SK-N-SH (cell line): ENCODE results near the gene RHBDD3. TPM values are rescaled to one million over a fixed set of nuclear protein-coding genes. Genes with fewer than 3 reads are reported as not detected.
A peak's percentile ranks its signal among the peaks of the same experiment; 100 is the strongest.

Experiments
- CTCF ChIA-PET: fragments of 300-600, 350-600 bp; formaldehyde crosslinking; extraction: SDS; loops from one replicate; lab custom pipeline; 2021; lab: Yijun Ruan, JAX
- POLR2A ChIA-PET: fragments of 350-600 bp; sonication (Branson Sonifier 250); formaldehyde crosslinking; extraction: SDS; loops from one replicate; lab custom pipeline; 2020; ENCODE audit warnings: antibody characterized with exemption, inconsistent platforms; lab: Yijun Ruan, JAX
- DNase-seq: peaks from one replicate; pipeline ENCODE4 v3.0.0; 2012
- H2AFZ ChIP-seq: fragments of 200-600 bp; sonication (generic); 2 replicates; pipeline ENCODE4 v1.8.1; 2016; ENCODE audit warnings: antibody characterized with exemption, mild to moderate bottlenecking, low read depth
- H3F3A ChIP-seq: fragments of 200-600 bp; sonication (generic); replicated peaks from 2 replicates; pipeline ENCODE3; 2016; ENCODE audit warnings: antibody characterized with exemption, mild to moderate bottlenecking; ENCODE audit not compliant: insufficient read depth
- H3K27ac ChIP-seq, 2 experiments: fragments of 200-500 bp in 1 of 2; fragments of 200-600 bp in 1 of 2; sonication (Bioruptor generic) in 1 of 2; sonication (generic), shearing (Covaris generic) in 1 of 2; 2 replicates each; pipeline versions ENCODE4 v1.5.1 to v1.6.1; 2014 to 2016; ENCODE audit warnings: low read depth in 2 of 2, inconsistent platforms in 1 of 2, low read length in 1 of 2, mild to moderate bottlenecking in 1 of 2, mixed read lengths in 1 of 2
- H3K27me3 ChIP-seq: fragments of 200-600 bp; sonication (generic), shearing (Covaris generic); 2 replicates; pipeline ENCODE4 v1.6.1; 2016; ENCODE audit warnings: mixed run types; ENCODE audit not compliant: insufficient read depth
- H3K36me3 ChIP-seq, 2 experiments: fragments of 200-500 bp in 1 of 2; fragments of 200-600 bp in 1 of 2; sonication (Bioruptor generic) in 1 of 2; sonication (generic) in 1 of 2; replicated peaks in 1 of 2; 2 replicates each; pipeline versions ENCODE3 to v1.5.1; 2014 to 2016; ENCODE audit warnings: low read length in 1 of 2, mild to moderate bottlenecking in 1 of 2; ENCODE audit not compliant: insufficient read depth in 2 of 2, control insufficient read depth in 1 of 2
- H3K4me1 ChIP-seq, 2 experiments: fragments of 200-500 bp in 1 of 2; fragments of 200-600 bp in 1 of 2; sonication (Bioruptor generic) in 1 of 2; sonication (generic), shearing (Covaris generic) in 1 of 2; 2 replicates each; pipeline versions ENCODE4 v1.5.1 to v1.6.1; 2014 to 2016; ENCODE audit warnings: low read depth in 1 of 2, low read length in 1 of 2, mixed run types in 1 of 2; ENCODE audit not compliant: insufficient read depth in 2 of 2, control insufficient read depth in 1 of 2
- H3K4me2 ChIP-seq: fragments of 200-600 bp; sonication (generic), shearing (Covaris generic); 2 replicates; pipeline ENCODE4 v1.6.1; 2017; ENCODE audit warnings: mixed run types
- H3K4me3 ChIP-seq, 2 experiments: fragments of 200-500 bp in 1 of 2; fragments of 200-600 bp in 1 of 2; sonication (Bioruptor generic) in 1 of 2; sonication (generic), shearing (Covaris generic) in 1 of 2; 2 replicates each; pipeline versions ENCODE4 v1.5.1 to v1.8.1; 2014 to 2016; ENCODE audit warnings: low read depth in 2 of 2, inconsistent platforms in 1 of 2, low read length in 1 of 2, mild to moderate bottlenecking in 1 of 2, mixed read lengths in 1 of 2, moderate library complexity in 1 of 2
- H3K79me2 ChIP-seq: fragments of 200-600 bp; sonication (generic); 2 replicates; pipeline ENCODE4 v1.8.1; 2017; ENCODE audit warnings: mild to moderate bottlenecking; ENCODE audit not compliant: insufficient read depth
- H3K9ac ChIP-seq: fragments of 200-600 bp; sonication (generic); 2 replicates; pipeline ENCODE4 v1.6.1; 2017; ENCODE audit warnings: mixed run types
- H3K9me2 ChIP-seq: fragments of 200-600 bp; sonication (generic); 2 replicates; pipeline ENCODE4 v1.6.1; 2017; ENCODE audit warnings: mixed run types
- H3K9me3 ChIP-seq: fragments of 200-600 bp; sonication (generic); 2 replicates; pipeline ENCODE4 v1.6.1; 2017; ENCODE audit warnings: mixed run types, mild to moderate bottlenecking, moderate library complexity
- H4K20me1 ChIP-seq: fragments of 200-600 bp; sonication (generic); 2 replicates; pipeline ENCODE4 v1.6.1; 2017; ENCODE audit warnings: mild to moderate bottlenecking, mixed run types; ENCODE audit not compliant: insufficient read depth
- CHD2 ChIP-seq: fragments of 150-350 bp; IDR thresholded peaks from 2 replicates; pipeline ENCODE4 v1.6.1; 2018; ENCODE audit warnings: low read length; ENCODE audit not compliant: partially characterized antibody
- CTCF ChIP-seq: fragments of 200-600 bp; sonication (generic); IDR thresholded peaks from 2 replicates; pipeline ENCODE4 v1.6.1; 2017; ENCODE audit warnings: antibody characterized with exemption, mild to moderate bottlenecking, moderate library complexity
- ELF1 ChIP-seq: IDR thresholded peaks from 2 replicates; pipeline ENCODE4 v1.4.0; 2012
- EP300 ChIP-seq, 2 experiments: IDR thresholded peaks; 2 replicates each; pipeline versions ENCODE4 v1.4.0 to v1.6.1; 2012; ENCODE audit warnings: borderline replicate concordance in 1 of 2, low read depth in 1 of 2, low read length in 1 of 2
- EZH2phosphoT487 ChIP-seq: fragments of 200-600 bp; sonication (generic); IDR thresholded peaks from 2 replicates; pipeline ENCODE4 v1.6.1; 2017; ENCODE audit warnings: low read depth, mixed run types, mild to moderate bottlenecking, antibody characterized with exemption, moderate library complexity, borderline replicate concordance
- FOSL2 ChIP-seq: IDR thresholded peaks from 2 replicates; pipeline ENCODE4 v1.4.0; 2012; ENCODE audit warnings: low read depth, mild to moderate bottlenecking, moderate library complexity, borderline replicate concordance
- FOXM1 ChIP-seq: IDR thresholded peaks from 2 replicates; pipeline ENCODE4 v1.4.0; 2012; ENCODE audit warnings: low read depth, mild to moderate bottlenecking
- GABPA ChIP-seq: IDR thresholded peaks from 2 replicates; pipeline ENCODE4 v1.4.0; 2012; ENCODE audit warnings: low read depth, mild to moderate bottlenecking
- GATA2 ChIP-seq: sonication (generic); formaldehyde crosslinking; IDR thresholded peaks from 2 replicates; pipeline ENCODE4 v1.5.0; 2020; ENCODE audit warnings: mild to moderate bottlenecking, missing genetic modification reagents
- JUND ChIP-seq: IDR thresholded peaks from 2 replicates; pipeline ENCODE4 v1.4.0; 2012
- MAX ChIP-seq: IDR thresholded peaks from 2 replicates; pipeline ENCODE4 v1.4.0; 2012; ENCODE audit warnings: low read depth
- NFIC ChIP-seq: IDR thresholded peaks from 2 replicates; pipeline ENCODE4 v1.4.0; 2012; ENCODE audit warnings: borderline replicate concordance
- NRF1 ChIP-seq: IDR thresholded peaks from 2 replicates; pipeline ENCODE4 v1.6.1; 2012; ENCODE audit warnings: low read depth, mild to moderate bottlenecking, low read length
- PBX3 ChIP-seq: IDR thresholded peaks from 2 replicates; pipeline ENCODE4; 2012
- POLR2AphosphoS5 ChIP-seq: IDR thresholded peaks from 2 replicates; pipeline ENCODE4 v1.6.1; 2012; ENCODE audit warnings: low read depth, low read length
- RAD21 ChIP-seq: IDR thresholded peaks from 2 replicates; pipeline ENCODE4 v1.6.1; 2012; ENCODE audit warnings: mild to moderate bottlenecking, low read length
- REST ChIP-seq: IDR thresholded peaks from 2 replicates; pipeline ENCODE4 v1.6.1; 2012; ENCODE audit warnings: mild to moderate bottlenecking, low read depth, low read length, moderate library complexity
- RFX5 ChIP-seq: IDR thresholded peaks from 2 replicates; pipeline ENCODE4 v1.6.1; 2012; ENCODE audit warnings: mild to moderate bottlenecking, improper control_type of control experiment, low read length
- RXRA ChIP-seq: IDR thresholded peaks from 2 replicates; pipeline ENCODE4 v1.4.0; 2012; ENCODE audit warnings: low read depth, mild to moderate bottlenecking, borderline replicate concordance
- SIN3A ChIP-seq: IDR thresholded peaks from 2 replicates; pipeline ENCODE4 v1.6.1; 2012; ENCODE audit warnings: low read depth, mild to moderate bottlenecking, low read length, moderate library complexity, borderline replicate concordance
- SMC3 ChIP-seq: IDR thresholded peaks from 2 replicates; pipeline ENCODE4 v1.6.1; 2012; ENCODE audit warnings: low read depth, low read length, improper control_type of control experiment
- TCF12 ChIP-seq: IDR thresholded peaks from 2 replicates; pipeline ENCODE4 v1.4.0; 2012
- USF1 ChIP-seq: IDR thresholded peaks from 2 replicates; pipeline ENCODE4 v1.4.0; 2012; ENCODE audit warnings: low read depth, borderline replicate concordance
- YY1 ChIP-seq: IDR thresholded peaks from 2 replicates; pipeline ENCODE4 v1.4.0; 2012; ENCODE audit warnings: low read depth, mild to moderate bottlenecking
- WGBS: methylation state at CpG from one replicate; pipeline ENCODE4 v1.1.6; 2017; ENCODE audit warnings: low lambda C conversion rate; 5-methylcytosine and 5-hydroxymethylcytosine counted together
- polyA plus RNA-seq, 3 experiments: library from polyadenylated mRNA; depleted of rRNA; stranded (reverse); fragments of >200 nt; gene quantifications; 2 replicates each; pipeline ENCODE4 v1.2.3, GENCODE V29; 2012

RHBDD3 gene
- polyA plus RNA-seq, 1 of the 3 experiments (the other 2 are of a cell fraction) = 19.0 TPM

- POLR2A ChIA-PET = interaction anchor here (1.1 kb wide), 1 partner anchor 248 kb away, joined by 4 read pairs; the partner anchor contains the start of gene THOC5
- H3K27ac ChIP-seq = peak within 1 kb of the TSS; percentile 88 to 89
- peak; percentile 96 for DNase-seq
- peaks cover 7% of the 10 kb centered on the region; the same call in 1 of the 2 replicates for H4K20me1 ChIP-seq
- peak within 1 kb of the TSS; percentile 74 to 85 for H3K4me3 ChIP-seq
- peaks cover 15 to 51% of the 10 kb centered on the region in 2 experiments; a peak in 3 of 4 replicates for H3K4me1 ChIP-seq
- H3F3A ChIP-seq = peaks cover 5% of the 10 kb centered on the region
- H3K27me3 ChIP-seq = no peaks in the 10 kb centered on the region
- WGBS = 2% methylated on average over 13 of the region's 40 CpGs
- H3K79me2 ChIP-seq = peaks cover 30% of the 10 kb centered on the region
- H3K9me3 ChIP-seq = no peaks in the 10 kb centered on the region
- H3K4me2 ChIP-seq = peak within 1 kb of the TSS; percentile 91
- no peaks in the 10 kb centered on the region for H3K9me2 ChIP-seq
- peak within 1 kb of the TSS; percentile 89 for H2AFZ ChIP-seq
- H3K9ac ChIP-seq = peak within 1 kb of the TSS; percentile 90
- peaks cover 0 to 1% of the 10 kb centered on the region in 2 experiments for H3K36me3 ChIP-seq
- no peak for TF ChIP-seq FOSL2
- peak; percentile 21; the same call in 1 of the 2 replicates for TF ChIP-seq ELF1
- no peak for TF ChIP-seq REST
- TF ChIP-seq POLR2AphosphoS5 = peak; percentile 31; the same call in 1 of the 2 replicates
- 0 out of 2 replicates have a peak, but pooled peaks have one; percentile 23 for TF ChIP-seq GABPA
- TF ChIP-seq GATA2 = no peak
- TF ChIP-seq RXRA = no peak
- no peak for TF ChIP-seq NRF1
- peak; percentile 65 for TF ChIP-seq RAD21
- TF ChIP-seq FOXM1 = no peak
- no peak for TF ChIP-seq SIN3A
- no peak for TF ChIP-seq USF1
- TF ChIP-seq PBX3 = peak; percentile 42; the same call in 1 of the 2 replicates
- TF ChIP-seq NFIC = no peak
- peak; percentile 62 for TF ChIP-seq CHD2
- TF ChIP-seq JUND = no peak
- TF ChIP-seq EP300 (IDR thresholded peaks at IDR 0.05; ENCODE audit: borderline replicate concordance in 1 of 2, low read depth in 1 of 2, low read length in 1 of 2) = no peak; a peak in 1 of 4 replicates
- no peak for TF ChIP-seq EZH2phosphoT487
- 0 out of 2 replicates have a peak, but pooled peaks have one; percentile 37 for TF ChIP-seq MAX
- peak; percentile 77 for TF ChIP-seq YY1
- TF ChIP-seq CTCF = peak; percentile 61
- TF ChIP-seq TCF12 = no peak
- no peak for TF ChIP-seq RFX5
- peak; percentile 58 for TF ChIP-seq SMC3
- CTCF ChIA-PET = interaction anchor here (0.6 to 3.3 kb wide), 17 partner anchors 8 to 69 kb away, joined by 3 to 63 read pairs (median 4); partner anchors contain the start of gene EWSR1
Observed at GRCh38 chr22:29306175-29306834, 38.5 kb upstream of the RHBDD3 start, which contains the start of gene GAS2L1. Gene GAS2L1, plus strand, starts transcription at chr22:29306650. Its CDS starts 1,456 bp downstream, at chr22:29308106.
